Caco-2 (cell line): Measurements from ENCODE around the gene PLPP3. TPM values are rescaled to one million over a fixed set of nuclear protein-coding genes. Genes with fewer than 3 reads are reported as not detected.

Experiments used
- BruUV-seq: library from RNA; stranded (reverse); fragments of 400-500 nt; replicated peaks from 2 replicates; lab custom pipeline; 2021; lab: Mats Ljungman, UMichigan
- CTCF ChIA-PET: fragments of 300-600 bp; sonication (Branson Sonifier 250); formaldehyde crosslinking; loops from one replicate; lab custom pipeline; 2022; ENCODE audit warnings: antibody characterized with exemption; lab: Charles Lee
- POLR2A ChIA-PET: fragments of 300-600 bp; sonication (Branson Sonifier 250); formaldehyde crosslinking; loops from one replicate; lab custom pipeline; 2022; ENCODE audit warnings: antibody characterized with exemption; lab: Charles Lee
- DNase-seq, 2 experiments: peaks; one replicate each; pipeline versions ENCODE4 v3.0.0 to v3.0.0-alpha.2; 2020 to 2022
- H3K27me3 ChIP-seq: replicated peaks from 2 replicates; pipeline ENCODE4 v1.6.0; 2011; ENCODE audit warnings: low read length; ENCODE audit not compliant: control insufficient read depth, insufficient read depth
- H3K36me3 ChIP-seq: 2 replicates; pipeline ENCODE4 v1.5.1; 2011; ENCODE audit warnings: low read length; ENCODE audit not compliant: control insufficient read depth, insufficient read depth
- H3K4me1 ChIP-seq: fragments of 250-450 bp; sonication (Bioruptor Pico); 2 replicates; pipeline ENCODE4 v1.5.1; 2020; ENCODE audit warnings: mild to moderate bottlenecking
- H3K4me3 ChIP-seq: 2 replicates; pipeline ENCODE4 v1.5.1; 2011; ENCODE audit warnings: low read depth, mild to moderate bottlenecking, control low read depth, low read length
- H3K9me3 ChIP-seq: fragments of 250-450 bp; sonication (Bioruptor Pico); 2 replicates; pipeline ENCODE4 v1.5.1; 2020; ENCODE audit warnings: mild to moderate bottlenecking, moderate library complexity
- H3K27ac Mint-ChIP-seq: one replicate; pipeline ENCODE4 v1.8.0; 2022; ENCODE audit warnings: mixed read lengths; ENCODE audit not compliant: unreplicated experiment
- H3K27me3 Mint-ChIP-seq: one replicate; pipeline ENCODE4 v1.8.0; 2022; ENCODE audit warnings: mixed read lengths; ENCODE audit not compliant: insufficient read depth, unreplicated experiment
- H3K36me3 Mint-ChIP-seq: one replicate; pipeline ENCODE4 v1.8.0; 2022; ENCODE audit warnings: mild to moderate bottlenecking, mixed read lengths; ENCODE audit not compliant: insufficient read depth, unreplicated experiment
- H3K4me1 Mint-ChIP-seq: one replicate; pipeline ENCODE4 v1.8.0; 2022; ENCODE audit warnings: low read depth, mixed read lengths; ENCODE audit not compliant: unreplicated experiment
- H3K4me3 Mint-ChIP-seq: one replicate; pipeline ENCODE4 v1.8.0; 2022; ENCODE audit warnings: mild to moderate bottlenecking, moderate library complexity, mixed read lengths; ENCODE audit not compliant: unreplicated experiment
- H3K9me3 Mint-ChIP-seq: one replicate; pipeline ENCODE4 v1.8.0; 2022; ENCODE audit warnings: mixed read lengths; ENCODE audit not compliant: unreplicated experiment
- intact Hi-C: fragments of 100-400 bp; cut with micrococcal nuclease; formaldehyde crosslinking; loops from one replicate; pipeline ENCODE4 v1.10.0; 2022; ENCODE audit not compliant: unreplicated experiment
- total RNA-seq: library from RNA; stranded (reverse); gene quantifications from 2 replicates; pipeline ENCODE4 v1.2.3, GENCODE V29; 2022
- TF ChIP-seq, protein P1 (sequence below), 2 experiments: fragments of 200-600 bp in 1 of 2; IDR thresholded peaks; 1 replicate in 1 of 2; 2 replicates in 1 of 2; pipeline versions ENCODE4 v1.5.1 to v1.8.0; 2011 to 2022; ENCODE audit warnings: antibody characterized with exemption in 1 of 2, control low read depth in 1 of 2, inconsistent platforms in 1 of 2, low read depth in 1 of 2, low read length in 1 of 2, mild to moderate bottlenecking in 1 of 2, moderate library complexity in 1 of 2; ENCODE audit not compliant: insufficient read depth in 1 of 2, severe bottlenecking in 1 of 2, unreplicated experiment in 1 of 2

The PLPP3 gene
- total RNA-seq, 1 experiment from 2014 or later: 41.0 TPM

DNA sequence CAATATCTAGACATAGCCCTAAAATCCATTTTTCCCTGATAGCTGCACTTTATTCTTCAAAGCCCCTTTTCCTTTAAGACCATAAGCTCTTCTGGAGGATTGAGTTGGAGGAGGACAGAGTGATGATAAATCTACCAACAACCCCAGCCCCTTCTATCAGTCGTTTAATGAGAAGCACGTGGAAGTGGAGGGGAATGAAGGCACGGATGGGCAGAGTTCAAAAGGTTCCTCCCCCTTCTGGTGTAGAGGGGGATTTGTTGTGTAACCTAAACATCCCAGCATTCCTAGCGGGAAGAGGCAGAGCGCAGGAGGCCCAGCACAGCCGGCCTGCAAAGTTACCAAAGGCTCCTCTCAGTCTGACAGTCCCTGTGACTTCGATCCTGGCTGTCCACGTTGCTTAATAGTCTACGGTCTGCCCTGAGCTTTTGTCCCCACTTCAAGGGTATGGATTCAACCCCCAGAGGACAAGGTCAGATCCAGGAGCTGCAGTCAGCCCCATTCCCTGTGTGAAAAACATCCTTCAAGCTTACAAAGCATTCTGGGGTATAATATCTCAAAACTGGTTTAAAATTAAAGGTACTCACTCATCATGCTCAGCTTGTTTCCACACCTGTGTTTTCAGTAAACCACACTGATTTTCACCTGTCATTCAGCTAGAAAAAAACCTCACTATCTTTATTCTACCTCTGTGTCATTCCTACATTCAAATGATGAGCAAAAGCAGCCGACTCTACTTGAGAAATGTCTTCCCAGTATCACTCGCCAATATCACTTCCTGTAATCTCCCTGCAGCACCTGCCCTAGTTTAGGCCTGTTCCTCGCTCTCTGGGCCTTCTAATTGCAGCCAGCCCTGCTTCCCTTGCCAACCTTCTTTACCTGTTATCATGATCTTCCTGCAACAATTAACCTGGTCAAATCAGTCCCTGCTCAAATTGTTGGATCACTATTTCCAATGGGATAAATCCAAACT, 117.9 kb downstream of the PLPP3 start:
- intact Hi-C loops: no loop called here
- Histone ChIP-seq H3K4me1 (peaks cover 8% of the 10 kb centered on the region), H3K9me3 (no peaks in the 10 kb centered on the region), H3K27me3 (no peaks in the 10 kb centered on the region), H3K36me3 (no peaks in the 10 kb centered on the region), H3K4me3 (no peak overlapping the region)
- DNase-seq: no peak
- ChIA-PET POLR2A (interaction anchor here (0.7 kb wide), 1 partner anchor 19 kb away, joined by 6 read pairs; no protein-coding TSS in a partner anchor), CTCF (no interaction called here)
- H3K4me1 Mint-ChIP-seq: peaks cover 9% of the 10 kb centered on the region
- peaks cover 7% of the 10 kb centered on the region for H3K9me3 Mint-ChIP-seq
- peaks cover 5% of the 10 kb centered on the region for H3K36me3 Mint-ChIP-seq
- BruUV-seq: no TSS peak
- no peak overlapping the region for H3K27ac Mint-ChIP-seq
- no peaks in the 10 kb centered on the region for H3K27me3 Mint-ChIP-seq
- TF ChIP-seq, protein P1, sequence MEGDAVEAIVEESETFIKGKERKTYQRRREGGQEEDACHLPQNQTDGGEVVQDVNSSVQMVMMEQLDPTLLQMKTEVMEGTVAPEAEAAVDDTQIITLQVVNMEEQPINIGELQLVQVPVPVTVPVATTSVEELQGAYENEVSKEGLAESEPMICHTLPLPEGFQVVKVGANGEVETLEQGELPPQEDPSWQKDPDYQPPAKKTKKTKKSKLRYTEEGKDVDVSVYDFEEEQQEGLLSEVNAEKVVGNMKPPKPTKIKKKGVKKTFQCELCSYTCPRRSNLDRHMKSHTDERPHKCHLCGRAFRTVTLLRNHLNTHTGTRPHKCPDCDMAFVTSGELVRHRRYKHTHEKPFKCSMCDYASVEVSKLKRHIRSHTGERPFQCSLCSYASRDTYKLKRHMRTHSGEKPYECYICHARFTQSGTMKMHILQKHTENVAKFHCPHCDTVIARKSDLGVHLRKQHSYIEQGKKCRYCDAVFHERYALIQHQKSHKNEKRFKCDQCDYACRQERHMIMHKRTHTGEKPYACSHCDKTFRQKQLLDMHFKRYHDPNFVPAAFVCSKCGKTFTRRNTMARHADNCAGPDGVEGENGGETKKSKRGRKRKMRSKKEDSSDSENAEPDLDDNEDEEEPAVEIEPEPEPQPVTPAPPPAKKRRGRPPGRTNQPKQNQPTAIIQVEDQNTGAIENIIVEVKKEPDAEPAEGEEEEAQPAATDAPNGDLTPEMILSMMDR (IDR thresholded peaks at IDR 0.05; ENCODE audit: insufficient read depth in 1 of 2, low read depth in 1 of 2, low read length in 1 of 2, severe bottlenecking in 1 of 2, unreplicated experiment in 1 of 2): no peak
- no peak overlapping the region for H3K4me3 Mint-ChIP-seq

DNA sequence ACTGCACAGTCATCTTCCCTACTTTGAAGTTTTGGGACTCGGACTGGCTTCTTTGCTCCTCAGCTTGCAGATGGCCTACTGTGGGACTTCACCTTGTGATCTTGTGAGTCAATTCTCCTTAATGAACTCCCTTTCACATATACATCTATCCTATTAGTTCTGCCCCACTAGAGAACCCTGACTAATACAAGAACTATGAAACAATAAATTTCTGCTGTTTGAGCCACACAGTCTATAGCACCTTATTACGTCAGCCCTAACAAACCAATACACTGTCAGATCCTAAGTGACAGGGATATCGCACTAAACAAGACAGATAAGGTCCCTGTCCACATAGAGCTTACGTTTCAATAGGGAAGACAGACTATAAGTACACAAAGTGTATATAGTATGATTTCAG, 120.1 kb downstream of the PLPP3 start:
- ChIA-PET CTCF (no interaction called here), POLR2A (no interaction called here)
- Mint-ChIP-seq H3K4me1 (peaks cover 6% of the 10 kb centered on the region), H3K9me3 (no peaks in the 10 kb centered on the region), H3K27me3 (no peaks in the 10 kb centered on the region), H3K4me3 (no peak overlapping the region), H3K27ac (no peak overlapping the region), H3K36me3 (peaks cover 5% of the 10 kb centered on the region)
- Histone ChIP-seq H3K27me3 (no peaks in the 10 kb centered on the region), H3K36me3 (no peaks in the 10 kb centered on the region), H3K4me3 (no peak overlapping the region), H3K9me3 (no peaks in the 10 kb centered on the region), H3K4me1 (peaks cover 9% of the 10 kb centered on the region)
- DNase-seq: no peak
- TF ChIP-seq, protein P1 (IDR thresholded peaks at IDR 0.05; ENCODE audit: insufficient read depth in 1 of 2, low read depth in 1 of 2, low read length in 1 of 2, severe bottlenecking in 1 of 2, unreplicated experiment in 1 of 2): no peak
- intact Hi-C loops: no loop called here
- no TSS peak for BruUV-seq

DNA sequence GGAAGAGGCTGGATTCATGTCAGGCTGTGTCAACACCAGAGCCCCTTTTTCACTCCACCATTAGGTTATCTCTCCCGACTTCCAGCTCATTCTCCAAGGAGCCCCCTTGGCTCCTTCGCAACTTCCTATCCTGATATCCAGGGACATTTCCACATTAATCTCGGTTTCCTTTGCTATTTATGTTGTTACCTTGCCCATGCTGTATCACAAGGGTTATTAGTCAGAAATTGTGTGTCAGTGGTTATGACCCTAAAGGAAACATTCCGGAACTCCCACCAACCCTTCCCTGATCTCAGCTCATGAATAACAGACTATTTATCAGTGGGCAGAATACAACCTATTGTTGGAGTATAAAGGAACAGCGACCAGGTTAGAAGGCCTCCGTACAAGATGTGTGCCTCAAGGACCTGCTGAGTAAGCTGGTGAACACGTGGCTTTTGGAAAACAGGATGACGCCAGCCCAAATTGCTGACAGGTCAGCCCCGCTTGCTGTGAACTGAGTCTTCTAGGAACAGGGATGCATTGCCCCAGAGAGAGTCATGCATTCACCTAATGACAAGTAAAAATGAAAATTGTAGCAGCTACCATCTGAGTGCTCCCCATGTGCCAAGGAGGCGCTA, 121.5 kb downstream of the PLPP3 start:
- DNase-seq: no peak
- intact Hi-C loops: no loop called here
- no peaks in the 10 kb centered on the region for H3K9me3 ChIP-seq
- Mint-ChIP-seq H3K27me3 (no peaks in the 10 kb centered on the region), H3K4me1 (peaks cover 16% of the 10 kb centered on the region), H3K9me3 (no peaks in the 10 kb centered on the region), H3K36me3 (peaks cover 5% of the 10 kb centered on the region), H3K27ac (no peak overlapping the region), H3K4me3 (no peak overlapping the region)
- ChIA-PET CTCF (no interaction called here), POLR2A (no interaction called here)
- no peak overlapping the region for H3K4me3 ChIP-seq
- TF ChIP-seq, protein P1 (IDR thresholded peaks at IDR 0.05; ENCODE audit: insufficient read depth in 1 of 2, low read depth in 1 of 2, low read length in 1 of 2, severe bottlenecking in 1 of 2, unreplicated experiment in 1 of 2): no peak
- H3K27me3 ChIP-seq: no peaks in the 10 kb centered on the region
- BruUV-seq: no TSS peak
- H3K4me1 ChIP-seq: peaks cover 17% of the 10 kb centered on the region
- no peaks in the 10 kb centered on the region for H3K36me3 ChIP-seq
